ENCODE data around the gene BAG3.
"Not testable (repeated sequence)": the region's sequence is repeated elsewhere in the genome, so short reads cannot be mapped to it uniquely, and the experiment has no call there.

BAG3 gene

DNA sequence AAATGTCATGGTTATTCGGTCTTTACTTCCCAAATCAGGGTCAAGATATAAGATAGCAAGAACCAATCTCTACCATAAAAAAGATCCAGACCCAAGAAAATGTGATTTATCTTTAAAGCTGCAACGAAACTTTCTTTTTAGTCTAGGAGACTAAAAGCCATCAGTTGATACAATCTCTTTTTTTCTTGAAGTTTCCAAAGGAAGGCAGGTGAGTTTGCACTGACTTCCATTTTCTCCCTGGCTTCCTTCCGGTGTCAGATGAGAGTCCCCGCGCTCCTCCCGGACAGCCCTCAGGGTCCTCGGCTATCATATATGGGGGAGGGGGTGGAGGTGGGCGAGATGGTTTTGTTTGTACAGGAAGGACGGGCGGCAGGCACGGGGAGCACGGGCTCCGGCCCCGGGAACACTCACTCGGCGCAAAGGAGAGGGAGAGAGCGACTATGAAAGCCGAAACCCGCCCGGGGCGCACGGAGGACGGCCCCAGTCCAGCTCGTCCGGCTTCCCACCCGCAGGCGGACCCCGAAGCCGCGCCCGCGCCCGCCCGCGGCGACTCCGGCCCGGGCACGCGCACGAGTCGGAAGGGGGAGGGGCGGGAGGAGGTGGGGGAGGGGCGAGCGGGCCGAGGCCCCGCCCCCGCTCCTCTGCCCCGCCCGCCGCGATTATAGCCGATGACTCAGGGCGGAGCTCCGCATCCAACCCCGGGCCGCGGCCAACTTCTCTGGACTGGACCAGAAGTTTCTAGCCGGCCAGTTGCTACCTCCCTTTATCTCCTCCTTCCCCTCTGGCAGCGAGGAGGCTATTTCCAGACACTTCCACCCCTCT lies at the start of gene BAG3:
BAG3 (plus strand) TSS at position 689 of the 822 bp plus-strand sequence. CDS start 296 bp downstream, outside the sequence.
- peak; percentile 97 for DNase-seq

DNA sequence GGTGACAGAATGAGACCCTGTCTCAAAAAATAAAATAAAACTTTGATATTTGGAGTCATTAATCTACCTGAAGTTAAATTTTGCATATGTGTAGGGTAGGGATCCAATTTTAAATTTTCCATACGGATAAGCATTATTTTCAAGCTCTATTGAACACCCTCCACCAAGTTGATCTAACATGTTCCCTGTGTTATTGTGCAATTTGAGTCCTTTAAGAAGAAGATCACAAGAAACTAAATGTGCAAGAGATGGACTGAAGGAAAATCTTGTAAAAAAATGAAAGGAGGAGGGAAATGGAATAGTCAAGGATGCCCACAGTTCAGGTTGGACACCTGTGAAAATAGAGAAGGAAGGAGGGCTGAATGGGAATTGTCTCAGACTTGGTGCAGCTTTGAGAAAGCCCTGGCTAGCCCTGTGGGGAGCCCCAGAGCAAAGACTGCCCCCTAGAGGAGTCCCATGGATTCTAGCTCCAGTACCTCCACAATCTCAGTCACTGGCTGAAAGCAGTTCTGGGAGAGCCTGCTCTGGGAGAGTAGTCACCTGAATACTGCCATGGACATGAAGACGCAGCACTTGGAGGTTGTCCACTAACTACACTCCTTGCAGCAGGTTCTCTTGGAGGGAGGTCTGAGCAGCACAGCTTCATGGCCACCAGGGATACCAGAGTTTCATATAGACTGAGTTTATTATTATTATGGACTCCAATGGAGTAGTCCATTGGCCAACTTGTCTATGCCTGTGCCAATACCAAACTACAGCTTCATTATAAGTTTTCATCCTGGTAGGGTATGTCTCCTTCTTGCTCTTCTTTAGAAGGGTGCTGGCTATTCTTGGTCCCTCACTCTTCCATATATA lies 48.7 kb upstream of the BAG3 start:
- DNase-seq: peak; percentile 73

DNA sequence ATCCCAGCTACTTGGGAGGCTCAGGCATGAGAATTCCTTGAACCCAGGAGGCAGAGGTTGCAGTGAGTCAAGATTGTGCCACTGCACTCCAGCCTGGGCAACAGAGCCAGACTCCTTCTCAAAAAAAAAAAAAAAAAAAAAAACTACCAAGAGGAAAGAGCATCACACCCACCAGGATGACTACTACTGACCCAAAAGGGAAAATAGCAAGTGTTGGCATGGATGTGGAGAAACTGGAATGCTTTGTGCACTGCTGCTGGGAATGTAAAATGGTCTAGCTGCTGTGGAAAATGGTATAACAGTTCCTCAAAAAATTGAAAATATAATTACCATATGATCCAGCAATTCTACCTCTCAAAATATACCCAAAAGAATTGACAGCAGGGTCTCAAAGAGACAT lies 46.7 kb upstream of the BAG3 start:
- no peak for DNase-seq

DNA sequence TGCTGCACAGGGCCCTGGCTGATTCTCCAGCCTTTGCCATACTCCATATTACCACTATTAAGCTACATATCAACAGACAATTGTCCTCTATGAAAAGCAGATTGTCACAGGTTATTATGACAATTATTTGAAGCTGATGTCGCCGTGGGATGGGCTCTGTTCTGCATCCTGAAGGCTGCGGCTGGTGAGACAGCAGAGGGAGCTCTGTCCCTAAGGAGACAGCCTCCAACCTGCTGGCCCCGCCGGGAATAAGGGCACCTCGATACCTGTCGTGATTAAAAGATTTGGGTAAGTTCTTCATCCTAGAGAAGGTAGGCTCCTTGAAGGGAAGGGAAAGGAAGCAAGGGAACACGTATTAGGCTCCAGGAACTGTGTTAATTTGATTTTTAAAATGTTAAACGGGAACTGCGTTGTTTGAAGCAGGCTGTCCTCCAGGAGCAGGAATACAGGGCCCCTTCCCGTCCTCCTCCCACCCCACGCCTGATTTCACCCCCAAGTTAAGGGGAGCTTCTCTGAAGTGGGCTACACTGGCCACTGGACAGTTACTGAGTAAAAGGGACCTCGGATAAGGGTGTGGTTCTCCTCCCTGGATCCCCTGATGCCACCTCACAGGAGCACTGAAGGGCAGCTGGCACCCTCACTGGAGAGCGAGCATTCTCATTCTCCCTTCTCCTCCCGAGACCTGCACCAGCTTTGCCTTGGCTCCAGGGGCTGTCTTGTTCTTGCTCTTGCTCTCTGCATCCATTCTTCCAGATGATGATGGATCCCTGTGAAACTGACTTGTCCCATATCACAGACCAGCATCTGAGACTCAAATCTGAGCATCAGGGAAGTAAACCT lies 42.6 kb upstream of the BAG3 start:
- peak; percentile 64 for DNase-seq

DNA sequence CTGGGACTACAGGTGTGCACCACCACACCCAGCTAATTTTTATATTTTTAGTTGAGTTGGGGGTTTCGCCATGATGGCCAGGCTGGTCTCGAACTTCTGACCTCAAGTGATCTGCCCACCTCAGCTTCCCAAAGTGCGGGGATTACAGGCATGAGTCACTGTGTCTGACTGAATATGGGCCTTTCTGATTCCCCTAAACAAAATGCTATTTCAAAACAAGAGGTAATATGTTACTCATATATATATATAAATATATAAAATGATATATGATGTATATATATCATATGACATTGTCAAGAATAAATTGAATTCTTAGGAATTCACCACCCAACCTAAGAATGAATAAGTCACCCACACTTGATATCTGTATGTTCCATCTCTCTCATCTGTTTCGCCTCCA lies 41.7 kb upstream of the BAG3 start:
- DNase-seq: no peak

DNA sequence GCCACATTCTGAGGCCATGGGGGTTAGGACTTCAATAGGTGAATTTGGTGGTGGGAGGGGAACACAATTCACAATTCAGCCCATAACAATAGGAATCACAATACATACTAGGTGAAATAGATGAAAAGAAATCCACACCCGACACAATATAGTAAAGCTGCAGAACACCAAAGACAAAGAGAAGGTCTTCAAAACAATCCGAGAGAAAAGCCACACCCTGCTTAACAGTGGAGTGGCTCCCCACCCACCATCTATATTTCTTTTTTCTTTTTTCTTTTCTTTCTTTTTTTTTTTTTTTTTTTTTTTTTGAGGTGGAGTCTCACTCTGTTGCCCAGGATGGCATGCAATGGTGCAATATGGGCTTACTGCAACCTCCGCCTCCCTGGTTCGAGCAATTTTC lies 39.7 kb upstream of the BAG3 start:
- no peak for DNase-seq

DNA sequence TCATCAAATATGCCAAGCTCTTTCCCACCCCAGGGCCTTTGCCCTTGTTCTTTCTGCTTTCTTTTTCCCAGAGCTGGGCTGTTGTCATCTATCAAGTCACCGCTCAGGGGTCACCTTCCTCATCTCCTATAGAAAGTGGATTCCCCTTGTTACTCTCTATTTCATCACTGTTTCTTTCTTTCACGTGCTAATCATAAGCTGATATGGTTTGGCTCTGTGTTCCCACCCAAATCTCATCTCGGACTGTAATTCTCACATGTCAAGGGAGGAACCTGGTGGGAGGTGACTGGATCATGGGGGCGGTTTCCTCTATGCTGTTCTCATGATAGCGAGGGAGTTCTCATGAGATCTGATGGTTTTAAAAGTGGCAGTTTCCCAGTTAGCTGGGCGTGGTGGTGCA lies 37.4 kb upstream of the BAG3 start:
- peak; percentile 59 for DNase-seq

DNA sequence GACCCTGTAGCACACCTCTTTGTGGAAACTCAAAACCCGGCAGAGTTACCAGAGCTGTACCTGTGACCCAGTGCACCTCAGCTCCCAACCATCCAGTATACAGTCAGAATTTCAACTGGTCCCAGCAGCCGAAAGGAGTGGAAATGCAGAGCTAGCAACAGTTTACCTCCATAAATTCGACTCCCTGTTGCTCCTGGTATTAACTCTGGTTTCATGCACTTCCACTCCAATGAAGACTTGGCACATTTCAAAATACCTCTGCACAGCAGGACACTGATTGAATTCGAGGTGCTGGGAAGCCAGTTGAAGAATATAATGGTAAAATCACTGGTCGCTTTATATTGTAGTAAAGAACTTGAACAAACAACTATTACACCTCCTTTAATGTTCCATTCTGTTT lies 36.5 kb upstream of the BAG3 start:
- DNase-seq: no peak

DNA sequence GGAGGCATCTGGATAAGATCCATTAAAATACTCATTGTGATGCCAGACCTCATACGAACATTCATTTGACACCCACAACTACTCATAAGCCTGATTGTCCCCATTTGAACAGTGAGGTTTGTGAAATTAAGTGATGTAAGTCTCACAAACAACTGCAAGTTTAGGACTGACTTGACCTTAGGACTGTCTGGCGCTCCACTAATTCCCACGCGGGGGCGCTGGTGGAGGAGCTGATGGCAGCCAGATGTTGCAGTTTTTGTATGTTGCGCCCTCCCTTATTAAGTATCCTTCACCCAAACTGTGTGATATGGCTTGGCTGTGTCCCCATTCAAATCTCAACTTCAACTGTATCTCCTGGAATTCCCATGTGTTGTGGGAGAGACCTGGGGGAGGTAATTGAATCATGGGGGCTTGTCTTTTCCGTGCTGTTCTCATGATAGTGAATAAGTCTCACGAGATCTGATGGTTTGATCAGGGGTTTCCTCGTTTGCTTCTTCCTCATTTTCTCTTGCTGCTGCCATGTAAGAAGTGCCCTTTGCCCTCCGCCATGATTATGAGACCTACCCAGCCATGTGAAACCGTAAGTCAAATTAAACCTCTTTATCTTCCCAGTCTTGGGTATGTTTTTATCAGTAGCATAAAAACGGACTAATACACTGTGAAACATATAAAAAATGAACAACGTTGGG lies 34.2 kb upstream of the BAG3 start:
- peak; percentile 90 for DNase-seq

DNA sequence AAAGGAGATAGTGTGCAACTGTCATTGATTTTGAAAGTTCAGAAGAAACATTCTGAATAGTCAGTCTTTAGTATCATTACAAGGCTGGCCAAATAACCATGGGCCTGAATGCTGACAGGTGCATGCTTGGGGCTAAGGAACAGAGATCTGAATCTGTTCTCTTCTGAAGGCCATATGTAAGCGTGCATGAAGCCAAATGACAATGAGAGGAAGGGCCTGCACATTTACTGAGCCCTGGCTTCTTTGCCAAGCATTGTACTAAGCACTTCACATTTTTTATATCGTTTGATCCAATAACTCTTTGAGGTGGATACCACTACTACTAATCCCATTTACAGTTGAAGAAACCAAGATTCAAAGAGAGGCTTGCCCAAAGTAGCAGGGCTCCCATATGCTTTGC lies 32.0 kb upstream of the BAG3 start:
- no peak for DNase-seq

DNA sequence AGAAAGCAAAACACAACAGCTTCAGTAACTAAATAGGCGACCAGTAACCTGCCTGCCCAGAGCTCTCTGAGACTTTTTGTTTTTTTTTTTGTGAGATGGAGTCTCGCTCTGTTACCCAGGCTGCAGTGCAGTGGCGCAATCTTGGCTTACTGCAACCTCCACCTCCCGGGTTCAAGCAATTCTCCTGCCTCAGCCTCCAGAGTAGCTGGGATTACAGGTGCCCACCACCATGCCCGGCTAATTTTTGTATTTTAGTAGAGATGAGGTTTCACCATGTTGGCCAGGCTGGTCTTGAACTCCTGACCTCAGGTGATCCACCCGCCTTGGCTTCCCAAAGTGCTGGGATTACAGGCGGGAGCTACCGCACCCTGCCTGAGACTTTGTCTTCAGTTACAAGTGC lies 31.4 kb upstream of the BAG3 start:
- not testable (repeated sequence) for DNase-seq

DNA sequence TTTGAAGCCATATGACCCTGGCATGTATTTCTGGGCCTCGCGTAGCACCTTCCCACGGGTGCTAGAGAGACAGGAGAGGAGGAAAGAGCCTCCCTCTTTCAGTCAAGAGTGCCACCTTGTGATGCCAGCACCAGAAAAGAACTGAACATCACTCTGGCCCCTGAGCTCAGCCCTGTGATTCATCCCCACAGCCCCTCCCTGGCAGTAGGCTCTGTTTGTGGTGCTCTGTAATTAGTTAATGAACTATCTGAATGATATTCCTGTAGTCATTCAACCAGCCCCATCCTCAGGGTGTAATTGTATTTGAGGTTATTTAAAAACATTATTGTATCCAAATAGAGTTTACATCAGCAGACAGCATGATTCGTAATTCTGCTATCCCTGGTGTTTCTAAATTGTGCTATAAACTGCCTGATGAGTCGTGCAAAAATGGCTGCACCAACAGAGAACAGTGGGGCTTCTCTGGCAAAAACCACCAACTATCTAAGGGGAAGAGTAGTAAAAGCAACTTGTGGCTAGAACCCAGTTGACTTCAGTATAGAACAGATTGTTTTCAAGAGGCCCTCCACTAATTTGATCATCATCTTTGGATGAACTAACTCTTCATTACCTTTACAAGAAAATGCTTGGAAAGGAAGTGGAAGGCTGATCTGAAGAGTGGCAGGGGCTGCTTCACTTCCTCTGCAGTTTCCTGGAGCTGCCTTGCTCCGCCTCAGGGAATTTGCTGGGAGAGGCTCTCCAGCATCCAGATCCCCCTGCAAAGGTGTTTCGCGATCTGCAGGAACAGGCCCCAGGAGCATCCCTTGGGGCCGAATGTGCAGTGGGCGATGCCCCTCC lies 30.7 kb upstream of the BAG3 start:
- no peak for DNase-seq

DNA sequence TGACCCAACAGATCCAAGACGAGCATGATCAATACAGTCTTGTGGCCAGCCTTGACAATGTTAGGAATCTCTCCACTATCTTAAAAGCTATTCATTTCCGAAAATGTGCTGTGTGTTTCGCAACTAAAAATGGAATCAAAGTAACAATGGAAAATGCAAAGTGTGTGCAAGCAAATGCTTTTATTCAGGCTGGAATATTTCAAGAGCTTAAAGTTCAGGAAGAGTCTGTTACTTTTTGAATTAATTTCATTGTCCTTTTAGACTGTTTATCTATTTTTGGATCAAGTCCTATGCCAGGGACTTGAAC lies 30.1 kb upstream of the BAG3 start:
- no peak for DNase-seq

DNA sequence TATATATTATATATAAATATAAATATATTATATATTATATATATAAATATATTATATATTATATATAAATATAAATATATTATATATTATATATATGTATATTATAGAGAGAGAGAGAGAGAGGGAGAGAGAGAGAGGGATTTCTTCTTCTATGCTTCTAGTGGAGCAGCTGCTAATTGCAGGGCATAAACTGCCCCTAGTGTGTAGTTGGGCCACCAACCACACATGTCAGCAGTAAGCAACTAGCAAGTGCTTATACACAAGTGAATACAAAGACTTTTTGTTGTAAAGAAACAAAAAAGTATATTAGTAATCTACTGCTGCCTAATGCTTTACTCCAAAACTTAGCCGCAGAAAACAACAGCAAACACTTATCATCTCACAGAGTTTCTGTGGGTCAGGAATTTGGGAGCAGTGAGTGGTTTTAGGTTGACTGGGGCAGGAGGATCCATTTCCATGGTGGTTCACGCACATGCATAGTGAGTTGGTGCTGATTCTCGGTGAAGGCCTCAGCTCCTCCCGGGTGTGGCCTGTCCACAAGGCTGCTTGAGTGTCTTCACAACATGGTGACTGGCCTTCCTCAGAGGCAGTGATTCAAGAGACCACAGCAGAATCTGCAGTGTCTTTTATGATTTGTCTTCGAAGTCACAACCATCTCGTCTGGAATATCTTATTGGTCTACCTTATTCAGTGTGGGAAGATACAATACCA lies 25.5 kb upstream of the BAG3 start:
- peak; percentile 13 for DNase-seq

DNA sequence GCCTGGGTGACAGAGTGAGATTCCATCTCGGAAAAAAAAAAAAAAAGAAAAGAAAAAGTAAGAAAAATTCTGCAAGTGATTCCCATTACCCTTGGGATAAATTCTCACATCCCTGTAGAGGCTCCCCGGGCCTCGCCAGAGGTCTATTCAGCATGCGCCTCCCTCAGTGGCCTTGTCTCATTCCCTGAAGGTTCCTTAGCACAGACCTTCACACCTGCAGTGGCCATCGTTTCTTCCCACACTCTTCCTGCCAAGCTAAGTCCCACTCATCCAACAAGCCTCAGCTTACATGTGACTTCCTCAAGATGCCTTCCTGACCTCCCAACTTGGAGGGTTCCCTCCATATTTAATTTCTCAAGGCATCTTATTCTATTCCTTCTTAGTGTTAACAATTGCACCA lies 20.9 kb upstream of the BAG3 start:
- DNase-seq: no peak

DNA sequence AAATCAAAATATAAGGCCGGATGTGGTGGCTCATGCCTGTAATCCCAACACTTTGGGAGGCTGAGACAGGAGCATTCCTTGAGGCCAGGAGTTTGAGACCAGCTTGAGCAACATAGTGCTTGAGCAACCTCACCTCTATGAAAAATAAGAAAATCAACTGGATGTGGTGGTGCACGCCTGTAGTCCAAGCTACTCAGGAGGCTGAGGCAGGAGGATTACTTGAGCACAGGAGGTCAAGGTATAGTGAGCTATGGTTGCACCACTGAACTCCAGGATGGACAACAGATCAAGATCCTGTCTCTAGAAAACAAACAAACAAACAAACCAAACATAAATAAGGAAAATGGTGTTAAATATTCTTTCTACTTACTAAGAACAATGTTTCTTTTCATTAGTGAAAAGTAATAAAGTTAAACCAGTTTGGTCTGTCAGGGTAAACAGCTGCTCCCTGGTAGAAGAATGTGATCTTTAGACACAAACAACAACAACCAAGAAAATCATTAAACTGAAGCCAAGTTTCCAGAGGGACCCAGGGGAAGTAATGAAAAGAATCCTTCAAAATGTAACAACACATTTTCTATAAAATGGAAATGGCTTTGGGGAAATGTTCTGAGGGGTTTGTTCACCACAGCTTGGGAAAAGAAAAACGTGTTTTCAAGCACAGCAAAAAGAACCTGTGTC lies 17.5 kb upstream of the BAG3 start:
- DNase-seq: no peak

DNA sequence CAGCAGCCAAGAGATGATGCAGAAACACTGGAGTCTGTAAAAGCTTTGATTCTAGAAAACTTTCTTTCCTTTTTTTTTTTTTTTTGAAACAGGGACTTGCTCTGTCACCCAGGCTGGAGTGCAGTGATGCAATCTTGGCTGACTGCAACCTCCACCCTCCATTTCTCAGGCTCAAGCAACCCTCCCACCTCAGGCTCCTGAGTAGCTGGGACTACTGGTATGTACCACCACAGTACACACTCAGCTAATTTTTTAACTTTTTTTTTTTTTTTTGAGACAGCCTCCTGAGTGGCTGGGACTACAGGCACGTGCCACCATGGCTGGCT lies 17.0 kb upstream of the BAG3 start:
- peak; percentile 51 for DNase-seq

DNA sequence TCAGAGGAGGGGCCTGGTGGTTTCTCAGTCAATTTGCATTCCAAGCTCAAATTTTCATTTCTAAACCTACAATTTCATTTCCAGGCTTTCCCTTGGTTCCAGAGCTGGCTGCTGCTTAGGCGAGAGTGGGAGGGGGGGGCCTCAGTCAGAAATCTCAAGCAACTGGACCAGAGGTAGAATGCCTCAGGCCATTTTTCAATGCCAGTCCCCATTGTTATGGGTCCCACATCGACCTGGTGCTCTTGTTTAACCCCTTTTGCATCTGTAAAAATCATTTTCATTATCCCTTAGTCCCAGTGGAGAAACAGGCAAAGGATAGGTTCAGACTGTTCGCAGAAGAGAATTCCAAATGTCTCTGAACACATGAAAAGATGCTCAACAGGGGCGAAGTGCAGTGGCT lies 13.5 kb upstream of the BAG3 start:
- no peak for DNase-seq

DNA sequence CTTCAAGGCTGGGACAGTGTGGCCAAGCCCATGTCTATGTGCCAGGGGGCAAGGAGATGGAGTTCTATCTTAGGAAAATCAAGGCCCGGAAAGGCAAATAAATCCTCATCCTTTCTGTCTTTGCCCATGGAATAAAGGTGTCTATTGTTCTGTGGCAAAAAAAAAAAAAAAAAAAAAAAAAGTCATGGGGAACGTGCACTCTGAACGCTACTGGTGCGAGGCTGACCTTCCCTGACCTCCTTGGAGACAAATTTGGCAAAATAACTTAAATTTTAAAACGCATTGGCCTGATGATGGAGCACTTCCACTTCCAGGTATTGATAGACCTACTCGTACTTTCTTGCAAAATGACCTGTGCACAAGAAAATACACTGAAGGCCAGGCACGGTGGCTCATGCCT lies 12.2 kb upstream of the BAG3 start:
- no peak for DNase-seq

DNA sequence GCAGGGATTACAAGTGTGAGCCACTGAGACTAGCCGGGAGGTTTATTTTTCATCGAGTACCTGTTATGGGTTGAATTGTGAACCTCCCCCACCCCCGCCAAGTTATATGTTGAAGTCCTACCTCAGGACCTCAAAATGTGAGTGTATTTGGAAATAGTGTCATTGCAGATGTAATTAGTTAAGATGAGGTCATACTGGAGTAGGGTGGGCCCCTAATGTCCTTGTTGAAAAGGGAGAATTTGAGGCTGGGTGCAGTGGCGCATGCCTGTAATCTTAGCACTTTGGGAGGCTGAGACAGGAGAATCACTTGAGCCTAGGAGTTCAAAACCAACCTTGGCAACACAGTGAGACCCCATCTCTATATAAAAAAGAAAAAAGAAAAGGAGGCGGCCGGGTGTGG lies 10.8 kb upstream of the BAG3 start:
- DNase-seq: no peak
